Thyroid gland (tissue), 4 donors: Measurements from ENCODE around the gene TCF3.

Source experiments
- CTCF ChIP-seq, 6 experiments: fragments of 200-600 bp in 3 of 6; fragments of 450-650 bp in 3 of 6; sonication (generic) in 3 of 6; IDR thresholded peaks; one replicate each; pipeline ENCODE4 v1.5.1; 2016 to 2019; ENCODE audit warnings: antibody characterized with exemption in 6 of 6, mild to moderate bottlenecking in 2 of 6, inconsistent platforms in 1 of 6, moderate library complexity in 1 of 6
- POLR2A ChIP-seq, 2 donors: fragments of 450-650 bp; IDR thresholded peaks; one replicate each; pipeline ENCODE4 v1.6.1; 2017; ENCODE audit warnings: antibody characterized with exemption in 2 of 2, mild to moderate bottlenecking in 2 of 2, moderate library complexity in 1 of 2

GRCh38 chr19:1601613-1602064 is 50.8 kb downstream of the TCF3 start:
- TF ChIP-seq CTCF (IDR thresholded peaks at IDR 0.05) (no peak), POLR2A (IDR thresholded peaks at IDR 0.05) (no peak)
